Astrocyte (in vitro differentiated cells and primary cell): ENCODE data around the gene TMEM200A. TPM values are rescaled to one million over a fixed set of nuclear protein-coding genes. Genes with fewer than 3 reads are reported as not detected.

Experiments
- DNase-seq: peaks from one replicate; pipeline ENCODE4 v3.0.0-alpha.2; 2010; ENCODE audit warnings: low read depth
- FAIRE-seq: peaks from 2 replicates; lab custom pipeline; 2011; peaks lifted over from hg19 to GRCh38; lab: Jason Lieb, UNC
- H2AFZ ChIP-seq: 2 replicates; pipeline ENCODE4 v1.6.0; 2012; ENCODE audit warnings: low read depth, low read length, inconsistent platforms
- H3K27ac ChIP-seq: 2 replicates; pipeline ENCODE4 v1.5.1; 2011; ENCODE audit warnings: low read depth, low read length, inconsistent platforms
- H3K27me3 ChIP-seq: 2 replicates; pipeline ENCODE4 v1.6.0; 2011; ENCODE audit warnings: low read length, inconsistent platforms; ENCODE audit not compliant: insufficient read depth
- H3K36me3 ChIP-seq: 2 replicates; pipeline ENCODE4 v1.5.1; 2011; ENCODE audit warnings: low read length, inconsistent platforms; ENCODE audit not compliant: insufficient read depth
- H3K4me1 ChIP-seq: 2 replicates; pipeline ENCODE4 v1.5.1; 2011; ENCODE audit warnings: low read length, inconsistent platforms; ENCODE audit not compliant: insufficient read depth
- H3K4me2 ChIP-seq: 2 replicates; pipeline ENCODE4 v1.6.0; 2012; ENCODE audit warnings: low read length, inconsistent platforms
- H3K4me3 ChIP-seq: 2 replicates; pipeline ENCODE4 v1.5.1; 2011; ENCODE audit warnings: low read depth, mild to moderate bottlenecking, low read length, inconsistent platforms; ENCODE audit not compliant: insufficient read depth
- H3K79me2 ChIP-seq: 2 replicates; pipeline ENCODE4 v1.6.0; 2012; ENCODE audit warnings: mild to moderate bottlenecking, low read length, inconsistent platforms; ENCODE audit not compliant: insufficient read depth
- H3K9ac ChIP-seq: 2 replicates; pipeline ENCODE4 v1.6.0; 2012; ENCODE audit warnings: mild to moderate bottlenecking, low read length, inconsistent platforms
- H3K9me3 ChIP-seq: 2 replicates; pipeline ENCODE4 v1.5.1; 2012; ENCODE audit warnings: low read depth, mild to moderate bottlenecking, low read length, inconsistent platforms; ENCODE audit not compliant: insufficient read depth
- H4K20me1 ChIP-seq: 2 replicates; pipeline ENCODE4 v1.6.0; 2012; ENCODE audit warnings: low read length, inconsistent platforms; ENCODE audit not compliant: insufficient read depth
- H3K27ac Mint-ChIP-seq: one replicate; pipeline ENCODE4 v1.8.0; 2021; ENCODE audit warnings: mild to moderate bottlenecking, mixed read lengths; ENCODE audit not compliant: unreplicated experiment
- H3K27me3 Mint-ChIP-seq: one replicate; pipeline ENCODE4 v1.8.0; 2021; ENCODE audit warnings: low read depth, mixed read lengths; ENCODE audit not compliant: unreplicated experiment
- H3K36me3 Mint-ChIP-seq: one replicate; pipeline ENCODE4 v1.8.0; 2021; ENCODE audit warnings: low read depth, mixed read lengths; ENCODE audit not compliant: unreplicated experiment
- H3K4me1 Mint-ChIP-seq: one replicate; pipeline ENCODE4 v1.8.0; 2021; ENCODE audit warnings: low read depth, mixed read lengths; ENCODE audit not compliant: unreplicated experiment
- H3K4me3 Mint-ChIP-seq: one replicate; pipeline ENCODE4 v1.8.0; 2021; ENCODE audit warnings: mild to moderate bottlenecking, moderate library complexity, mixed read lengths; ENCODE audit not compliant: unreplicated experiment
- H3K9me3 Mint-ChIP-seq: one replicate; pipeline ENCODE4 v1.8.0; 2021; ENCODE audit warnings: mild to moderate bottlenecking, mixed read lengths; ENCODE audit not compliant: unreplicated experiment
- EZH2 ChIP-seq: IDR thresholded peaks from 2 replicates; pipeline ENCODE4 v1.6.1; 2012; ENCODE audit warnings: mild to moderate bottlenecking, low read length, inconsistent platforms; ENCODE audit not compliant: insufficient read depth
- total RNA-seq: library from RNA; stranded (reverse); gene quantifications from 2 replicates; pipeline ENCODE4 v1.2.1, GENCODE V29; 2021
- TF ChIP-seq, protein P1 (sequence below): IDR thresholded peaks from 2 replicates; pipeline ENCODE4 v1.5.1; 2011; ENCODE audit warnings: low read depth, mild to moderate bottlenecking, inconsistent platforms, low read length, moderate library complexity; ENCODE audit not compliant: insufficient read depth

Gene TMEM200A
- total RNA-seq, 1 donor from 2014 or later, result 14.9 TPM

DNA sequence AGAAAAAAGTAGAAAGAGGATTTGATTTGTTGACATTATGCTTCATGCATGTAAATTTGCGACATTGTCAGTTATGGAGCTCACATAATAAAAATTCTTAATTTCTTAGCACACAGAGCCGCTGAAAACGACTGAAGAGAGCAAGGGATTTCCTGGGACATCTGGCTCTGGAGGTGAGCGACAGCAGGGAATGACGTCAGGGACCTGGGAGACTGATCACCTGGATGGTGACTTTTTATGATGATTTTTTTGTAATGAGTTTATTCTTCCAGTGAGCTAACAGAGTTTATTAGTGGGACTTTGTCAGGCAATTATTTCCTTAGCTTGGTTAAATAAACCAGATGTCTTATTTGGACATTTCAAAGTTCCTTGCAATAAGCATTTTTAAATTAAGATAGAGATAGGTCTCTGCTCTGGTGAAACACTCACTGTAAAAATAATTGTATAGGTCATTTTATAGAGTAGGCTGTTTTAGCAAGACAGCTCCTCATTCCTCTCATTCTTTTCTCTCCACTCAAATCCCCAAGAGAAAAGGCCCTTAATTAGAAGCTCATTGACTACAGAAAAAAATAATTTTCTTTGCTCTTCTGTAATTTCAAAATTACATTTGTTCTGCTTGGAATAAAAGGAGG is 19.4 kb downstream of the TMEM200A start:
- Histone ChIP-seq H4K20me1 (peaks cover 40% of the 10 kb centered on the region), H3K4me2 (no peak overlapping the region), H2AFZ (no peak overlapping the region), H3K4me1 (no peaks in the 10 kb centered on the region), H3K36me3 (peaks cover 12% of the 10 kb centered on the region), H3K27me3 (no peaks in the 10 kb centered on the region), H3K9me3 (no peaks in the 10 kb centered on the region), H3K9ac (no peak overlapping the region), H3K4me3 (no peak overlapping the region), H3K27ac (no peak overlapping the region), H3K79me2 (peaks cover 93% of the 10 kb centered on the region)
- FAIRE-seq, result no peak
- Mint-ChIP-seq H3K27ac (peak overlapping the region; percentile 24), H3K27me3 (no peaks in the 10 kb centered on the region), H3K36me3 (no peaks in the 10 kb centered on the region), H3K4me3 (no peak overlapping the region), H3K9me3 (no peaks in the 10 kb centered on the region), H3K4me1 (peaks cover 14% of the 10 kb centered on the region)
- no peak for DNase-seq
- no peak for TF ChIP-seq EZH2
- TF ChIP-seq, protein P1, sequence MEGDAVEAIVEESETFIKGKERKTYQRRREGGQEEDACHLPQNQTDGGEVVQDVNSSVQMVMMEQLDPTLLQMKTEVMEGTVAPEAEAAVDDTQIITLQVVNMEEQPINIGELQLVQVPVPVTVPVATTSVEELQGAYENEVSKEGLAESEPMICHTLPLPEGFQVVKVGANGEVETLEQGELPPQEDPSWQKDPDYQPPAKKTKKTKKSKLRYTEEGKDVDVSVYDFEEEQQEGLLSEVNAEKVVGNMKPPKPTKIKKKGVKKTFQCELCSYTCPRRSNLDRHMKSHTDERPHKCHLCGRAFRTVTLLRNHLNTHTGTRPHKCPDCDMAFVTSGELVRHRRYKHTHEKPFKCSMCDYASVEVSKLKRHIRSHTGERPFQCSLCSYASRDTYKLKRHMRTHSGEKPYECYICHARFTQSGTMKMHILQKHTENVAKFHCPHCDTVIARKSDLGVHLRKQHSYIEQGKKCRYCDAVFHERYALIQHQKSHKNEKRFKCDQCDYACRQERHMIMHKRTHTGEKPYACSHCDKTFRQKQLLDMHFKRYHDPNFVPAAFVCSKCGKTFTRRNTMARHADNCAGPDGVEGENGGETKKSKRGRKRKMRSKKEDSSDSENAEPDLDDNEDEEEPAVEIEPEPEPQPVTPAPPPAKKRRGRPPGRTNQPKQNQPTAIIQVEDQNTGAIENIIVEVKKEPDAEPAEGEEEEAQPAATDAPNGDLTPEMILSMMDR, result no peak

DNA sequence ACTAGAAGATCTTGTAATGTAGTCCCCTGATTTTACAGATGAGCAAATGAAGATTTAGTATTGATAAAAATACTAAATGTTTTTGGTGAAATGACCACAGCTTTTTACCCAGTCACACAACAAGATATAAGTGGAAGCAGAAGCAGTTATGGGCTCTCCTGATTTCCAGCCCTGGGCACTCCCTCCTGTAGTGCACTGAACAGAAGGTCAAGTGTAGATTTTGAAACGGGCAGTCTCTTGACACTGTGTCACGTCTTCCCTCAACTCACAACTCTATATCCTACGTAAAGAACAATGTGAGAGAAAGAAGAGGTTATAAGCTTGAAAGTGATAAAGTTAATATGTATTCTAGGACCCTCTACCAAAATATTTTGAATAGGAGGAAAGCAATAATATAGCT is 23.3 kb downstream of the TMEM200A start:
- peaks cover 21% of the 10 kb centered on the region for H3K4me1 Mint-ChIP-seq
- H3K27me3 Mint-ChIP-seq, result no peaks in the 10 kb centered on the region
- no peaks in the 10 kb centered on the region for H3K9me3 Mint-ChIP-seq
- Histone ChIP-seq H3K36me3 (peaks cover 15% of the 10 kb centered on the region), H3K4me3 (no peak overlapping the region), H2AFZ (no peak overlapping the region), H3K27ac (no peak overlapping the region), H3K9me3 (no peaks in the 10 kb centered on the region), H3K4me2 (no peak overlapping the region), H4K20me1 (peaks cover 29% of the 10 kb centered on the region), H3K9ac (no peak overlapping the region), H3K4me1 (no peaks in the 10 kb centered on the region), H3K27me3 (no peaks in the 10 kb centered on the region), H3K79me2 (peaks cover 86% of the 10 kb centered on the region)
- DNase-seq, result no peak
- TF ChIP-seq, protein P1, result no peak
- TF ChIP-seq EZH2, result no peak
- H3K4me3 Mint-ChIP-seq, result no peak overlapping the region
- no peak for FAIRE-seq
- no peak overlapping the region for H3K27ac Mint-ChIP-seq
- no peaks in the 10 kb centered on the region for H3K36me3 Mint-ChIP-seq

DNA sequence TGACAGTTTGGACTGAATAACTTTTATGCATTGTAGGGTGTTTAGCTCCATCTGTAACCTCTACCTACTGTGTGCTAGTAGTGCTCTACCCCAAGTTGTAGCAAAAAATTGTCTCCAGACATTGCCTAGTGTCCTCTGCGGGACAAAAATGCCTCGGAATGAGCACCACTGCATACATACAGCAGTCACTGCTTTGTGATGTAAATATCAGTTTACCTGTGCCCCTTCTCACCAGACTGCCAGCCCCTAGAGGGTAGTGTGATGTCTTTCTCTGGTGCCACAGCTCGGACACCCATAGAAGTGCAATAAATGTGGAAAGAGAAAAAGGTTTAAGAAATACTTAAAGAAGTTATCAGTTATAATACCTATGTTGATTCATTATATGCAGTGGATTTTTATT is 25.1 kb downstream of the TMEM200A start:
- no peak overlapping the region for H3K27ac Mint-ChIP-seq
- no peak overlapping the region for H3K27ac ChIP-seq
- H3K9me3 ChIP-seq, result no peaks in the 10 kb centered on the region
- H3K9ac ChIP-seq, result no peak overlapping the region
- H3K4me3 ChIP-seq, result no peak overlapping the region
- H3K4me2 ChIP-seq, result no peak overlapping the region
- H3K27me3 Mint-ChIP-seq, result no peaks in the 10 kb centered on the region
- no peaks in the 10 kb centered on the region for H3K4me1 ChIP-seq
- peaks cover 15% of the 10 kb centered on the region for H3K36me3 ChIP-seq
- FAIRE-seq (no peak), DNase-seq (no peak)
- peaks cover 34% of the 10 kb centered on the region for H4K20me1 ChIP-seq
- no peak overlapping the region for H2AFZ ChIP-seq
- no peaks in the 10 kb centered on the region for H3K9me3 Mint-ChIP-seq
- no peaks in the 10 kb centered on the region for H3K27me3 ChIP-seq
- no peaks in the 10 kb centered on the region for H3K36me3 Mint-ChIP-seq
- TF ChIP-seq, protein P1, result no peak
- TF ChIP-seq EZH2, result no peak
- peaks cover 83% of the 10 kb centered on the region for H3K79me2 ChIP-seq
- peaks cover 8% of the 10 kb centered on the region for H3K4me1 Mint-ChIP-seq
- no peak overlapping the region for H3K4me3 Mint-ChIP-seq
